Measurements from ENCODE around the gene CLCN6. TPM values are rescaled to one million over a fixed set of nuclear protein-coding genes. Genes with fewer than 3 reads are reported as not detected.

The CLCN6 gene
- total RNA-seq, 2 donors from 2014 or later, result 13.4 to 45.0 TPM

DNA sequence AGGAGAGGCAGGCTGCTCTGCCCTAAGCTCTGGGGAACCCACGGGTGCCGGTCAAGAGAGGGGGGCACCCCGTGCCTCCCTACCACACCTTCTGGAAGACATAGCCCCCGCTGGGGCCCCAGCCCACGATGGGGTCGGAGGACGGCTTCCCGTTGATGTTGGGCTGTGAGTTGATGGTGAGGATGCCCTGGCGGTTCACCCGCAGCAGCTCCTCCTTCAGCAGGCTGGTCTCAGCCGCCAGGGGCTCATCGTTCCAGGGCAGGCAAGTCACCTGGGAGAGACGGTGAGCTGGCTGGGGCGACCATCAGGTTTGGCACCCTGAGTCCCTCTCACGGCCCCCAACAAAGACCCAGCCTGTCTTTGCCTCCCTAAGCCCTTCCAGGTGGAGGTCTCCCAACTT lies 12.2 kb upstream of the CLCN6 start:
- peaks cover 0 to 16% of the 10 kb centered on the region in 2 donors for H3K36me3 ChIP-seq
- H3K4me1 ChIP-seq (replicated peaks), result no peaks in the 10 kb centered on the region
- no peak for DNase-seq (ENCODE audit: low spot score)
- H3K27ac ChIP-seq, result no peak overlapping the region
- WGBS, result 88% methylated on average over 14 of the region's 15 CpGs
- H3K27me3 ChIP-seq (replicated peaks; ENCODE audit: insufficient read depth), result no peaks in the 10 kb centered on the region
- no peak for TF ChIP-seq POLR2AphosphoS5 (IDR thresholded peaks at IDR 0.05)
- TF ChIP-seq, protein P1, sequence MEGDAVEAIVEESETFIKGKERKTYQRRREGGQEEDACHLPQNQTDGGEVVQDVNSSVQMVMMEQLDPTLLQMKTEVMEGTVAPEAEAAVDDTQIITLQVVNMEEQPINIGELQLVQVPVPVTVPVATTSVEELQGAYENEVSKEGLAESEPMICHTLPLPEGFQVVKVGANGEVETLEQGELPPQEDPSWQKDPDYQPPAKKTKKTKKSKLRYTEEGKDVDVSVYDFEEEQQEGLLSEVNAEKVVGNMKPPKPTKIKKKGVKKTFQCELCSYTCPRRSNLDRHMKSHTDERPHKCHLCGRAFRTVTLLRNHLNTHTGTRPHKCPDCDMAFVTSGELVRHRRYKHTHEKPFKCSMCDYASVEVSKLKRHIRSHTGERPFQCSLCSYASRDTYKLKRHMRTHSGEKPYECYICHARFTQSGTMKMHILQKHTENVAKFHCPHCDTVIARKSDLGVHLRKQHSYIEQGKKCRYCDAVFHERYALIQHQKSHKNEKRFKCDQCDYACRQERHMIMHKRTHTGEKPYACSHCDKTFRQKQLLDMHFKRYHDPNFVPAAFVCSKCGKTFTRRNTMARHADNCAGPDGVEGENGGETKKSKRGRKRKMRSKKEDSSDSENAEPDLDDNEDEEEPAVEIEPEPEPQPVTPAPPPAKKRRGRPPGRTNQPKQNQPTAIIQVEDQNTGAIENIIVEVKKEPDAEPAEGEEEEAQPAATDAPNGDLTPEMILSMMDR (IDR thresholded peaks at IDR 0.05), result no peak
- TF ChIP-seq POLR2A (IDR thresholded peaks at IDR 0.05), result no peak
- intact Hi-C loops (cut with DNase I), result no loop called here
- no peaks in the 10 kb centered on the region for H3K9me3 ChIP-seq
- H3K4me3 ChIP-seq, result no peak overlapping the region

DNA sequence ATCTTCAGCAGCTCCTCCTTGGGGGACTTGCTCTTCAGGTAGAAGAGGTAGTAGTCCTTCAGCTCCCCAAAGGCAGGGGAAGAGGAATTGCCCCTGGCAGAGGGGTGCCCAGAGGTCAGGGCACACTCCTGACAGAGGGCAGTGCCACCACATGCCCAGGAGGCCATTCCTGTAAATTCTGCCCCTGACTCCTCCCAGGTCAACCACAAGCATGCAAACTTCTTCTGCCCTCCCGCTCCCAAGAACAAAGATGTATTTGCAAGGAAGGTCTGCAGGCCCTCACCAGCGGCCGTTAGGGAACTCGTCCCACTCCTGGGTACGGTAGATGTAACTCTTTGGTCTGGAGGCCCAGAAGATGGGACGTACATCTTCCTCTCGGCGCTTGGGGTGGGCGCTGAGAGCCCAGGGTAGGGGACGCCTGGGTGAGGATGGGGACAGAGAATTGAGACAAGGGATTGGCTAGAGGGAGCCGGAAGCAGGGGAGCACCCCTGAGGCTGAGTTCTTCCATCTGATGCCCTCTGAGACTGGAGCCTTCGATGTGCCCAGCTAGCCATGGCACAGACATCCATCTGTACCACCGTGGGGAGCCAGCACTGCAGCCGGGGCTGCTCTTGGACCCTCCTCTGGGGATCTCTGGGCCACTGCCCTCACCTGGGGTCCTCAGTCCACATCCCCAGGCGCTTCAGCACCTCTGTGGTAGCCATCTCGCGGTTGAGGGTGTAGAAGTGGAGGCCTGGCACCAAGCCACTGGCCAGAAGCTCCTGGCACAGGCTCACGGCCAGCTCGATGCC lies 11.3 kb upstream of the CLCN6 start:
- no peaks in the 10 kb centered on the region for H3K27me3 ChIP-seq (replicated peaks; ENCODE audit: insufficient read depth)
- no peak for DNase-seq (ENCODE audit: low spot score)
- no peaks in the 10 kb centered on the region for H3K4me1 ChIP-seq (replicated peaks)
- no peaks in the 10 kb centered on the region for H3K9me3 ChIP-seq
- intact Hi-C loops (cut with DNase I), result no loop called here
- H3K27ac ChIP-seq, result no peak overlapping the region
- no peak for TF ChIP-seq POLR2A (IDR thresholded peaks at IDR 0.05)
- TF ChIP-seq POLR2AphosphoS5 (IDR thresholded peaks at IDR 0.05), result no peak
- TF ChIP-seq, protein P1 (IDR thresholded peaks at IDR 0.05), result no peak
- no peak overlapping the region for H3K4me3 ChIP-seq
- H3K36me3 ChIP-seq, result peaks cover 0 to 16% of the 10 kb centered on the region in 2 donors
- WGBS, result 82% methylated on average over 18 of the region's 19 CpGs

DNA sequence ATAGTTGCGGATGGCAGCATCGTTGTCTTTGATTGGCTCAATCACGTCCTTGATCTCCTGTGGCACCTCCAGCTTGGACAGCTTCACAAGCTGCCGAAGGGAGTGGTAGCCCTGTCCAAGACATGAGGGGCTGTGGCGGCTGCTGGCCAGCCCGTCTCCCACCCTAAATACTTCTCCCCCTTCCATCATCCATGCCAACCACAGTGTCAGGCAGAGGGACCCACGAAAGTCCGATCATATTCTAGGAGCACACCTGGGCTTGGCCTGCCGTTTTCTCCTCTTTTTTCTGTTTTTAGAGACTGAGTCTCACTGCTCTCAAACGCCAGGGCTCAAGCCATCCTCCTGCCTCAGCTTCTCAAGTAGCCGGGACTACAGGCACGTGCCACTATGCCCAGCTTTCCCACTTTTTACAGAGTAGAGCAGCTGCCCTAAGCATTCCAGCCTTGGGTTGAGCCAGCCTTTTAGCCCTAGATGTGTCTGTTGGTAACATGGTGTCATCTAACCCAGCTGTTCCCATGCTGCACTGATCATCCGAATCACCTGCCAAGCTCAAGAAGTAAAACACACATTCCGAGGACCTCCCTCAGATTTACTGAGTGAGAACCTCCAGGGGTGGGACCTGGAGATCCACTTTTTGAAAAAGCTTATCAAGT lies 10.6 kb upstream of the CLCN6 start:
- Histone ChIP-seq H3K4me3 (no peak overlapping the region), H3K27ac (no peak overlapping the region), H3K9me3 (no peaks in the 10 kb centered on the region), H3K36me3 (peaks cover 0 to 16% of the 10 kb centered on the region in 2 donors), H3K27me3 (replicated peaks; ENCODE audit: insufficient read depth) (no peaks in the 10 kb centered on the region), H3K4me1 (replicated peaks) (no peaks in the 10 kb centered on the region)
- no peak for DNase-seq (ENCODE audit: low spot score)
- TF ChIP-seq POLR2A (IDR thresholded peaks at IDR 0.05) (no peak), POLR2AphosphoS5 (IDR thresholded peaks at IDR 0.05) (no peak)
- TF ChIP-seq, protein P1 (IDR thresholded peaks at IDR 0.05), result no peak
- intact Hi-C loops (cut with DNase I), result no loop called here
- 92% methylated on average over 14 of the region's 14 CpGs for WGBS

DNA sequence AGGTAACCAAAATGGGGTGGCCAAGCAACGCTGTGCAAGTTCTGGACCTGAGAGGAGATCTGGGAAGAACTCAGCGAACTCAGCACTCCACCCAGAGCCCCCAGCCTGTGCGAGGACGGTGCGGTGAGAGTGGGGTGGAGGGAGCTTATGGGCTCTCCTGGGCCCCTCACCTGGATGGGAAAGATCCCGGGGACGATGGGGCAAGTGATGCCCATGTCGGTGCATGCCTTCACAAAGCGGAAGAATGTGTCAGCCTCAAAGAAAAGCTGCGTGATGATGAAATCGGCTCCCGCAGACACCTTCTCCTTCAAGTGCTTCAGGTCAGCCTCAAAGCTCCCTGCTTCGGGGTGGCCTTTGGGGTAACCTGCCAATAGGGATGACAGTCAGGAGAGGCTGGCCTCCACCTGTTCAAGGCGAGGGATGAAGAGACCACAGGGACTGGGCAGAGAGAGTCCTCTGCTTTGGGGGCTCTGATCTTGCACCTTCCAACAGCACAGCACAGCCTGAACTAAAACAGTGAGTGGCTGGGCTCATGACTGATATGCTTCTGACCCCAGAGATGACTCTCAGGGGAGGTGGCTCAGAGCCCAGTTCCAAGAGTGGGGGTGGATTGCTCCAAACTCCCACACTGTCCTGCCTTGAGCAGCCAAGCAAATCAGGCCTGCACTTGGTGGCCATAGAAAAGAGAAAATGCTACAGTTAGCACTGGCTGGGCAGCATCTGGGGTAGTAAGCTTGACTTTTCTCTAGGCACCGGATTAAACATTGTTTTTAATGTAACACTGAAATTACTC lies 9.8 kb upstream of the CLCN6 start:
- no peaks in the 10 kb centered on the region for H3K9me3 ChIP-seq
- H3K36me3 ChIP-seq, result peaks cover 3 to 16% of the 10 kb centered on the region in 2 donors
- no peaks in the 10 kb centered on the region for H3K27me3 ChIP-seq (replicated peaks; ENCODE audit: insufficient read depth)
- 92% methylated on average over 15 of the region's 15 CpGs for WGBS
- no peak overlapping the region for H3K4me3 ChIP-seq
- no peak overlapping the region for H3K27ac ChIP-seq
- H3K4me1 ChIP-seq (replicated peaks), result no peaks in the 10 kb centered on the region
- intact Hi-C loops (cut with DNase I), result no loop called here
- no peak for TF ChIP-seq POLR2AphosphoS5 (IDR thresholded peaks at IDR 0.05)
- TF ChIP-seq, protein P1 (IDR thresholded peaks at IDR 0.05), result no peak
- no peak for DNase-seq (ENCODE audit: low spot score)

Data from prostate gland (tissue), 2 donors.